Neural cell (in vitro differentiated cells): ENCODE measurements around the gene HADHB. TPM values are rescaled to one million over a fixed set of nuclear protein-coding genes. Genes with fewer than 3 reads are reported as not detected.
A peak's percentile ranks its signal among the peaks of the same experiment; 100 is the strongest.

ENCODE experiments used
- H2AFZ ChIP-seq: fragments of 200-600, 300-800 bp; sonication (generic), shearing (Covaris generic); 2 replicates; pipeline ENCODE4 v1.6.0; 2014; ENCODE audit warnings: low read depth, mild to moderate bottlenecking, antibody characterized with exemption, low read length, moderate library complexity
- H3F3A ChIP-seq: fragments of 200-600 bp; shearing (Covaris generic); 2 replicates; pipeline ENCODE4 v1.6.1; 2016; ENCODE audit warnings: mild to moderate bottlenecking, moderate library complexity, mixed read lengths, antibody characterized with exemption, low read length; ENCODE audit not compliant: insufficient read depth, poor library complexity, severe bottlenecking
- H3K27ac ChIP-seq: fragments of 200-600, 300-800 bp; sonication (generic), shearing (Covaris generic); 2 replicates; pipeline ENCODE4 v1.5.1; 2014; ENCODE audit warnings: mild to moderate bottlenecking, low read length, moderate library complexity
- H3K27me3 ChIP-seq: fragments of 300-800, 200-600 bp; sonication (generic), shearing (Covaris generic); 2 replicates; pipeline ENCODE4 v1.6.0; 2014; ENCODE audit warnings: mild to moderate bottlenecking, low read depth, low read length, moderate library complexity; ENCODE audit not compliant: insufficient read depth
- H3K36me3 ChIP-seq: fragments of 300-800, 200-600 bp; sonication (generic), shearing (Covaris generic); 2 replicates; pipeline ENCODE4 v1.5.1; 2014; ENCODE audit warnings: mild to moderate bottlenecking, antibody characterized with exemption, low read length, moderate library complexity; ENCODE audit not compliant: insufficient read depth
- H3K4me2 ChIP-seq: fragments of 300-800, 200-600 bp; sonication (generic), shearing (Covaris generic); 2 replicates; pipeline ENCODE4 v1.6.0; 2014; ENCODE audit warnings: mild to moderate bottlenecking, low read length
- H3K4me3 ChIP-seq: fragments of 300-800, 200-600 bp; sonication (generic), shearing (Covaris generic); 2 replicates; pipeline ENCODE4 v1.5.1; 2014; ENCODE audit warnings: mild to moderate bottlenecking, low read length, moderate library complexity
- H3K79me2 ChIP-seq: fragments of 200-600 bp; shearing (Covaris generic); replicated peaks from 2 replicates; pipeline ENCODE4 v1.6.0; 2014; ENCODE audit warnings: mild to moderate bottlenecking, low read length, moderate library complexity; ENCODE audit not compliant: insufficient read depth
- H3K9ac ChIP-seq: fragments of 300-800, 200-600 bp; sonication (generic), shearing (Covaris generic); 2 replicates; pipeline ENCODE4 v1.6.1; 2016; ENCODE audit warnings: mild to moderate bottlenecking, low read length, mixed read lengths
- H3K9me2 ChIP-seq: fragments of 200-600 bp; shearing (Covaris generic); 2 replicates; pipeline ENCODE4 v1.6.1; 2016; ENCODE audit warnings: mild to moderate bottlenecking, low read length, mixed read lengths; ENCODE audit not compliant: insufficient read depth
- H3K9me3 ChIP-seq: fragments of 200-600, 300-800 bp; sonication (generic), shearing (Covaris generic); 2 replicates; pipeline ENCODE4 v1.6.1; 2016; ENCODE audit warnings: mild to moderate bottlenecking, mixed run types, low read length, moderate library complexity, mixed read lengths
- H4K20me1 ChIP-seq: fragments of 200-600 bp; shearing (Covaris generic); 2 replicates; pipeline ENCODE4 v1.6.1; 2016; ENCODE audit warnings: mild to moderate bottlenecking, mixed run types; ENCODE audit not compliant: insufficient read depth
- EP300 ChIP-seq: fragments of 450-650 bp; conservative IDR thresholded peaks from 2 replicates; pipeline ENCODE4 v1.6.1; 2014; ENCODE audit warnings: antibody characterized with exemption, mild to moderate bottlenecking, moderate library complexity; ENCODE audit not compliant: poor library complexity, severe bottlenecking
- EZH2 ChIP-seq: fragments of 200-600, 300-800 bp; shearing (Covaris generic), sonication (generic); IDR thresholded peaks from 2 replicates; pipeline ENCODE4 v1.6.1; 2014; ENCODE audit warnings: antibody characterized with exemption, low read length, borderline replicate concordance, mild to moderate bottlenecking; ENCODE audit not compliant: insufficient read depth, poor library complexity, severe bottlenecking
- MXI1 ChIP-seq: fragments of 450-650 bp; conservative IDR thresholded peaks from 2 replicates; pipeline ENCODE4 v1.6.1; 2014; ENCODE audit warnings: antibody characterized with exemption, mild to moderate bottlenecking; ENCODE audit not compliant: poor library complexity, severe bottlenecking
- POLR2AphosphoS5 ChIP-seq: IDR thresholded peaks from 2 replicates; pipeline ENCODE4 v1.6.1; 2012
- RAD21 ChIP-seq: fragments of 450-650 bp; conservative IDR thresholded peaks from 2 replicates; pipeline ENCODE4 v1.6.1; 2014; ENCODE audit warnings: antibody characterized with exemption, mild to moderate bottlenecking, moderate library complexity
- SMC3 ChIP-seq: fragments of 450-650 bp; conservative IDR thresholded peaks from 2 replicates; pipeline ENCODE4 v1.6.1; 2014; ENCODE audit warnings: antibody characterized with exemption, mild to moderate bottlenecking, moderate library complexity; ENCODE audit not compliant: poor library complexity
- TAF1 ChIP-seq: IDR thresholded peaks from 2 replicates; pipeline ENCODE4 v1.6.1; 2012; ENCODE audit warnings: low read depth
- polyA plus RNA-seq: library from polyadenylated mRNA; depleted of rRNA; stranded (reverse); fragments of >200 nt; gene quantifications from 2 replicates; pipeline ENCODE4 v1.2.3, GENCODE V29; 2014
- TF ChIP-seq, protein P1 (sequence below): IDR thresholded peaks from 2 replicates; pipeline ENCODE4 v1.6.1; 2012; ENCODE audit warnings: borderline replicate concordance
- TF ChIP-seq, protein P2 (sequence below): fragments of 450-650 bp; IDR thresholded peaks from 2 replicates; pipeline ENCODE4 v1.5.1; 2014; ENCODE audit warnings: antibody characterized with exemption, mild to moderate bottlenecking, moderate library complexity; ENCODE audit not compliant: poor library complexity, severe bottlenecking

HADHB gene
- polyA plus RNA-seq, 1 donor from 2014 or later = 30.5 TPM

GRCh38 chr2:26333293-26333692, 88.6 kb downstream of the HADHB start:
- Histone ChIP-seq H3K4me2 (no peak overlapping the region), H2AFZ (no peak overlapping the region), H3F3A (no peaks in the 10 kb centered on the region), H3K9me3 (no peaks in the 10 kb centered on the region), H3K36me3 (no peaks in the 10 kb centered on the region), H3K9me2 (no peaks in the 10 kb centered on the region), H4K20me1 (no peaks in the 10 kb centered on the region), H3K9ac (no peak overlapping the region), H3K27me3 (no peaks in the 10 kb centered on the region), H3K27ac (peak overlapping the region; percentile 66), H3K4me3 (peak overlapping the region; percentile 45), H3K79me2 (no peaks in the 10 kb centered on the region)
- TF ChIP-seq, protein P1, sequence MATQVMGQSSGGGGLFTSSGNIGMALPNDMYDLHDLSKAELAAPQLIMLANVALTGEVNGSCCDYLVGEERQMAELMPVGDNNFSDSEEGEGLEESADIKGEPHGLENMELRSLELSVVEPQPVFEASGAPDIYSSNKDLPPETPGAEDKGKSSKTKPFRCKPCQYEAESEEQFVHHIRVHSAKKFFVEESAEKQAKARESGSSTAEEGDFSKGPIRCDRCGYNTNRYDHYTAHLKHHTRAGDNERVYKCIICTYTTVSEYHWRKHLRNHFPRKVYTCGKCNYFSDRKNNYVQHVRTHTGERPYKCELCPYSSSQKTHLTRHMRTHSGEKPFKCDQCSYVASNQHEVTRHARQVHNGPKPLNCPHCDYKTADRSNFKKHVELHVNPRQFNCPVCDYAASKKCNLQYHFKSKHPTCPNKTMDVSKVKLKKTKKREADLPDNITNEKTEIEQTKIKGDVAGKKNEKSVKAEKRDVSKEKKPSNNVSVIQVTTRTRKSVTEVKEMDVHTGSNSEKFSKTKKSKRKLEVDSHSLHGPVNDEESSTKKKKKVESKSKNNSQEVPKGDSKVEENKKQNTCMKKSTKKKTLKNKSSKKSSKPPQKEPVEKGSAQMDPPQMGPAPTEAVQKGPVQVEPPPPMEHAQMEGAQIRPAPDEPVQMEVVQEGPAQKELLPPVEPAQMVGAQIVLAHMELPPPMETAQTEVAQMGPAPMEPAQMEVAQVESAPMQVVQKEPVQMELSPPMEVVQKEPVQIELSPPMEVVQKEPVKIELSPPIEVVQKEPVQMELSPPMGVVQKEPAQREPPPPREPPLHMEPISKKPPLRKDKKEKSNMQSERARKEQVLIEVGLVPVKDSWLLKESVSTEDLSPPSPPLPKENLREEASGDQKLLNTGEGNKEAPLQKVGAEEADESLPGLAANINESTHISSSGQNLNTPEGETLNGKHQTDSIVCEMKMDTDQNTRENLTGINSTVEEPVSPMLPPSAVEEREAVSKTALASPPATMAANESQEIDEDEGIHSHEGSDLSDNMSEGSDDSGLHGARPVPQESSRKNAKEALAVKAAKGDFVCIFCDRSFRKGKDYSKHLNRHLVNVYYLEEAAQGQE = no peak
- TF ChIP-seq MXI1 (no peak), RAD21 (no peak), SMC3 (no peak)
- TF ChIP-seq, protein P2, sequence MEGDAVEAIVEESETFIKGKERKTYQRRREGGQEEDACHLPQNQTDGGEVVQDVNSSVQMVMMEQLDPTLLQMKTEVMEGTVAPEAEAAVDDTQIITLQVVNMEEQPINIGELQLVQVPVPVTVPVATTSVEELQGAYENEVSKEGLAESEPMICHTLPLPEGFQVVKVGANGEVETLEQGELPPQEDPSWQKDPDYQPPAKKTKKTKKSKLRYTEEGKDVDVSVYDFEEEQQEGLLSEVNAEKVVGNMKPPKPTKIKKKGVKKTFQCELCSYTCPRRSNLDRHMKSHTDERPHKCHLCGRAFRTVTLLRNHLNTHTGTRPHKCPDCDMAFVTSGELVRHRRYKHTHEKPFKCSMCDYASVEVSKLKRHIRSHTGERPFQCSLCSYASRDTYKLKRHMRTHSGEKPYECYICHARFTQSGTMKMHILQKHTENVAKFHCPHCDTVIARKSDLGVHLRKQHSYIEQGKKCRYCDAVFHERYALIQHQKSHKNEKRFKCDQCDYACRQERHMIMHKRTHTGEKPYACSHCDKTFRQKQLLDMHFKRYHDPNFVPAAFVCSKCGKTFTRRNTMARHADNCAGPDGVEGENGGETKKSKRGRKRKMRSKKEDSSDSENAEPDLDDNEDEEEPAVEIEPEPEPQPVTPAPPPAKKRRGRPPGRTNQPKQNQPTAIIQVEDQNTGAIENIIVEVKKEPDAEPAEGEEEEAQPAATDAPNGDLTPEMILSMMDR = no peak

DNA sequence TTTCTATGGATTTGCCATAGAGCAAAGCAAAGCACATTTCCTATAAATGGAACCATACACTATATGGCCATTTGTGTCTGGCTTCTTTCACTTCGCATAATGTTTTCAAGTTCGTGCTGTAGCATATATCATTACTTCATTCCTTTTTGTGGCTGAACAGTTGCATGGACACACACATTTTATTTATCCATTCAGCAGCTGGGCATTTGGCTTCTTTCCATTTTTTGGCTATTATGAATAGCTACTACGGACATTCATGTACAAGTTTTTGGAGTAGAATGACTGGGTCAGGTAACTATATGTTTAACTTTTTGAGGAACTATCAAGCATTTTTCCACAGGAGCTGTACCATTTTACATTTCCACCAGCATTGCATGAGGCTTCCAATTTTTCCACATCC, 90.5 kb downstream of the HADHB start:
- H3K27ac ChIP-seq = no peak overlapping the region
- no peaks in the 10 kb centered on the region for H3K27me3 ChIP-seq
- no peak overlapping the region for H2AFZ ChIP-seq
- no peaks in the 10 kb centered on the region for H4K20me1 ChIP-seq
- no peaks in the 10 kb centered on the region for H3K9me3 ChIP-seq
- H3K9me2 ChIP-seq = no peaks in the 10 kb centered on the region
- no peaks in the 10 kb centered on the region for H3F3A ChIP-seq
- no peak overlapping the region for H3K4me2 ChIP-seq
- H3K9ac ChIP-seq = no peak overlapping the region
- H3K4me3 ChIP-seq = no peak overlapping the region
- H3K36me3 ChIP-seq = no peaks in the 10 kb centered on the region
- H3K79me2 ChIP-seq = no peaks in the 10 kb centered on the region
- TF ChIP-seq POLR2AphosphoS5 (no peak), EZH2 (no peak), MXI1 (no peak), TAF1 (no peak), SMC3 (no peak), EP300 (no peak), RAD21 (no peak)
- TF ChIP-seq, protein P2 = no peak
- TF ChIP-seq, protein P1 = no peak
